ENCODE measurements around the gene SVOP.
A peak's percentile ranks its signal among the peaks of the same experiment; 100 is the strongest.

Gene SVOP

DNA sequence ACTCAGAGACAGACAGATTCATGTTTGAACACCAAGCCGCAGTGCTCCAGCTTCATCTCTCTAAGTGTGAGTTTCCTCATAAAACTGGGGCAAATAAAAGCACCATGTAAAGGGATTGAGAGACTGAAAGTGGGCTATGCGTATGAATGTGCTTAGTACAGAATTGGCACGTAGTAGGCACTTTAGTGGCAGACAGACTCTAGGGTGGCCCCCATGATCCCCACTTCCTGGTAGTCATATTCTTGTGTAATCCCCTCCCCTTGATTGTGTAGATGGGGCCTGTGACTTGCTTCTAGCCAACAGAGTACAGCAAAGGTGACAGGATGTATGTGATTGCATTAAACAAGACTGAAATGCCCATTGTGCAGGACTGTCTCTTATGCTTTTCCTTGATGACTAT is 98.0 kb downstream of the SVOP start:
- DNase-seq: no peak

DNA sequence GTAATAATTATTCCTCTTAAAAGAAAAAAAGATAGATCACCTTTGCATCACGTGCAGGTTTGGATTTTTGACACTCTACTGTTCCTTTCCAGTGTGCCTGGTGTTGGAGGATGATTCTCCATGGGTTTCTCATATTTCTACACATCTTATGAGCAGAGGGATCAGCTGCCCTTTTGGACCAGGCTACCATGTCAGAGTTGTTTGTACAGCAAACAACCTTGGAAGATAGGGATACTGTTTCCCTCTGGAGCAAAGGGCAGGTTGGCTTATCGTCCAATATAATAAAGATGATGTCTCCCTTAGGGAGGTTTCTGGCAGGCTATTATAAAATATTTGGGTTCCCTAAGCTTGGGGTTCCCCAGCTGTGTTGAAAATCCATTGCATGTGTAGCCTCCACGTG is 98.9 kb downstream of the SVOP start:
- no peak for DNase-seq

DNA sequence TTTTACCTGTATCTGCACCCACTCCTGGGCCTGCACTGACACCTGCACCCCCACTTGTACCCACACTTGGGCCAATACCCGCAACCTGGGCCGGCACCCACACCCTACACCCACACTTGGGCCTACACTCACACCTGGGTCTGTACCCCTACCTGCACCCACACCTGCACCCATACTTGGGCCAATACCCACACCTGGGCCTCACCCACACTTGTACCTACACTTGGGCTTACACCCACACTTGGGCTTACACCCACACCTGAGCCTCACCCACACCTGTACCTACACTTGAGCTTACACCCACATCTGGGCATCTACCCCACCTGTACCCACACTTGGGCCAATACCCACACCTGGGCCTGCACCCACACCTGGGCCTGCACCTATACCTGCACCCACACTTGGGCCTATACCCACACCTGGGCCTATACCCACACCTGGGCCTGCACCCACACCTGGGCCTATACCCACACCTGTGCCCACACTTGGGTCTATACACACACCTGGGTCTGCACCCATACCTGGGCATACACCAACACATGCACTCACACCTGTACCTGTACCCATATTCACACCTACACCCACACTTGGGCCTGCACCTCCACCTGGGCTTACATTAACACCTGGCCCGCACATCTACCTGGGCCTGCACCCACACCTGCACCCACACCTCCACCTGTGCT is 101.8 kb downstream of the SVOP start:
- DNase-seq: no peak

DNA sequence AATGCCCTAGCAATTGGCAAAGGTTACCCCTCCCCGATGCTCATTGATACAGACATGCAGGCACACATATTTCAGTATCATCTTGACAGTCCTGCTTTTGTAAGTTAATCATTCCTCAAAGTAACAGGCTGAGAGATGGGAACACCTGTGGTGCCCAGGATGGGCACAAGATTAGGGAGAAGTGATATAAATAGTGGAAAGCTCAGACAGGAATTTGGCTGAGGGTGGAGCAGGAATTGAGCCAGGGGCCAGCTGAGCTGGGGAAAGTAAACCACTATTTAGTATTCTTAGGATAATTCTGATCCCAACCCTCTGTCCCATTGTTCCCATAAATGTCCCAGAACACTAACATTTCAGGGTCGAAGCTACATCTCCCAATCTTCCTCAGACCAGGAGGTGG is 102.7 kb downstream of the SVOP start:
- DNase-seq: no peak

DNA sequence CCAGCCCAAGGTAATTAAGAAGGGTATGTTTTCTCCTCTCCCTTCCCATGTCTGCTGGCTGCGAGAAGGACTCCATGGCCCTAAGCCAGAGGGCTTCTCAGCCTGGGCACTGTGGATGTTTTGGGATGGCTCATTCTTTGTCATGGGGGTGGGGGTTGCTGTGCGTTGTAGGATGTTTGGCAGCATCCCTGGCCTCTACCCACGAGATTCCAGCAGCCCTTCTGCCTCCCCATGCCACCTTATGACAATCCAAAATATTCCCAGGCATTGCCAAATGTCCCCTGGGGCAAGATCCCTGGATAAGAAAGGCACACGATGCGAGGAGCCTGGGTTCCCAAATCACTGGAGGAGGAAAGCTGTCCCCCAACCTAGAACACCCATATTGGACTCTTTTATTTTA is 104.5 kb downstream of the SVOP start:
- no peak for DNase-seq

DNA sequence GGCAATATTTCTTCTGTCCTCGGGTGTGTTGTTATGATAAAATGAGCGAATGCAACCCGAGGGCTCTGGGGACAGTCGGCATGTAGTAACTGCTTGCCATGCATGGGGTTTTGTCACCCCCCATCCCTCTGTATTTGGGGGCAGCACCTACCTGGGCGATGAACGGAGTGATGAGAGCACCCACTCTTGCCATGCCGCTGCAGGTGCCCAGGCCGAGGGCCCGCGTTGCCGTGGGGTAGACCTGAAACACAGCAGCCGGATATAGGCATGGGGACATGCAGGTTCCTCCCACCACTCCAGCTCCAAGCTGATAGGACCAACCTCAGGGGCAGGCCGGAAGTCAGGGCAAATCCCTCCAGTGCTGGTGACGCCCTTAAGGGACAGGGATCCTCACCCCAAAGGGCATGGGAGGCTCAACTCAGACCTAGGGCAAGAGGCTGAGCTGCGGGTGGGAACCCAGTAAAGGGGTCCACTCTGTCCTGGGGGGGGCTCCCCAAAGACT is 105.2 kb downstream of the SVOP start:
- DNase-seq: no peak

DNA sequence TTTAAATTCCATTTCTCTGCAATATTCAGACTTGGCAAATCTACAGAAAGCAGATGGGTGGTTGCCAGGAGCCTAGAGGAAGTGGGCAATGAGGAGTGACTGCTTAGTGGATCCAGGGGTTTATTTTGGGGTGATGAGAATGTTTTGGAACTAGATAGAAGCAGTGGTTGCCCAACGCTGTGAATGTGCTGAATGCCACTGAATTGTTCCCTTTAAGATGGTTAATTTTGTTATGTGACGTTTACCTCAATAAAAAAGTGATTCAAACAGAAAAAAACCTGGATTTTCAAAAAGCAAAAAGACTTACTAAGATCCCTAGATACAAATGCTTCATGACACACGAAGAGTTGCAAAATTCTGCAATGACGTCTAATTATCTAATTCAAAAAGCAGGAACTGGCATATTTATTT is 106.7 kb downstream of the SVOP start:
- DNase-seq: no peak

DNA sequence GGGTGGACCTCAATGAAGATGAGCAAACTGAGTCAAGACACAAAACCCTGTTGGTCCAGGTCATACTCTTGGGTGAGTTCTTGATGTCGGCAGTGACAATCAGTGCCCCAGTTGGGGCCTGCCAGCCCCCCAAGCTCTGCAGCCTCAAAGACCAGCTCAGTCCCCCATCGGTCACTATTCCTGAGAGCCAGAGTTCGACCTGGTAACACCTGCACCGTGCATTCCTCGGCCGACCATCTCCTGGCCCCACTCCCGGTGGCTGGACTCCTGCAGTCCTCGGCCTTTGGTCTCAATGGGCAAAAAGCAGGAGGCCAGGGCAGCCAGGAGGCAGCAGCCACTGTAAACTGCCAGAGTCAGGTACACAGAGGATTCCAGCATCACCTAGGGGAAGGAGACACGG is 108.5 kb downstream of the SVOP start:
- DNase-seq: no peak

DNA sequence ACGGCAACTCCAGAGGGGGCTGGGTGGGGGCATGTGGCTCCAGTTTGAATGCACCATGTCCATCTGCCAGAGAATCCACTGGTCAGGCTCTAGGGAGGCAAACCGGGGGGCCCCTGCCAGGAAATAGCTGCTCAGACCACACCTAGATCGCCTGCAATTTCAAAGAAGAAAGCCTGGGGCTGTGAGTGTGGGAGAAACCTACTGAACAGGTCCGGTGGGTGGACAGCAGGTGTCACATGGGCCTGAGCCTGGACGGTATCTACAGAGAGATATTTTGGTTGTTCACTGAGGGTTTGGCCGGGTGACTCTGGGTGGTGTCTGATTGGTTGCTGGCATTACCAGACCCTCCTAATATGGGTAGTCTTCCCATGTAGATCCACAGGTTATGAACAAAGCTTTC is 109.0 kb downstream of the SVOP start:
- DNase-seq: no peak

DNA sequence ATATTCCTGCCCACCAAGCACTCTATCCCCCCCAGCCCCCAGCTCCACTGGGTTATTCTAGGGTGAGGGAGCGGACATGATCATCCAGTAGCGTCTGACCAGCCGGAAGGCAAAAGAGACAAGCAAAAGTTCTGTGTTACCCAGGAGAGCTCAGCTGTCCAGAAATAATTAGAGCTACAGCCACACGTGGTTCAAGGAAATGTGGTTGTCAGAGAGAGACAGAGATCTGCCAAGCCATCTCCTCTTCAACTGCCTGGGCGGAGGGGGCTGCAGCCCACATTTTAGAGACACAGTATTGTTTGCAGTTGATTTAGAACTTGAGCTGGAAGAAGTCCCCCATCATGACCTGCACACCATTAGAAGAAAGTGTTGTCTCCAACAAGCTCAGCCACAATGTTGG is 110.5 kb downstream of the SVOP start:
- DNase-seq: no peak

DNA sequence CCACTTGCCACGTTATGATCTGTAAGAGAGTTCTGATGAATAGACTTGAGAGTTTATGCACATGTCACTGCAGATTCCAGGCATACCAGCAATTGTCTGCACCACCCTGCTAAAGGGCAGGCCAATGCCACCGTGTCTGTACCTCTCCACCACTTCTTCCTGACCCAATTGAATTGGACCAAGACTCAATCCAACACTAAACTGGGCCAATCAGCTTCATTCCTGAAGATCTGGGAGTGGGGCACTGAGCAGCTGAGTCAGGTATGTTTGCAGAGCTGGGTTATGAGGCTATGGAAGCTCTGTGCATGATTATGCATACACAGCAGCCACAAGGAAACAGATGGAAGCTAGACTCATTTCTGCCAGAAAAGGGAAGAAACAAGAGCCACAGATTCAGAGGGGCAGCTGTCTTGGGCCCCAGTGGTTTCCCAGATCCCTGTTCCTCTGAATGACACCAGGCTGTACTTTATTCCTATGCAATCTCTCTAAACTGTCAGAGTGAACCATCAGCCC is 113.0 kb downstream of the SVOP start:
- DNase-seq: no peak

DNA sequence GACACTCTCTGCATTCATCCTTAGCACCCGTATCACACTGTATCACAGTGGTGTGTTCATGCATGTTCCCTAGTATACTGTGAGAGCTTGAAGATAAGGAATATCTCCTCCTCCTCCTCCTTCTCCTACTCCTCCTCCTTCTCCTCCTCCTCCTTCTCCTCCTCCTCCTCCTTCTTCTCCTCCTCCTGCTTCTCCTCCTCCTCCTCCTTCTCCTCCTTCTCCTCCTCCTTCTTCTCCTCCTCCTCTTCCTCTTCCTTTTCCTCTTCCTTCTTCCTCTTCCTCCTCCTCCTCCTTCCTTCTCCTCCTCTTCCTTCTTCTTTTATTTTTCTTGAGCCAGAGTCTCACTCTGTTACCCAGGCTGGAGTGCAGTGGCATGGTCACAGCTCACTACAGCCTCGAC is 113.9 kb downstream of the SVOP start:
- DNase-seq: no peak

DNA sequence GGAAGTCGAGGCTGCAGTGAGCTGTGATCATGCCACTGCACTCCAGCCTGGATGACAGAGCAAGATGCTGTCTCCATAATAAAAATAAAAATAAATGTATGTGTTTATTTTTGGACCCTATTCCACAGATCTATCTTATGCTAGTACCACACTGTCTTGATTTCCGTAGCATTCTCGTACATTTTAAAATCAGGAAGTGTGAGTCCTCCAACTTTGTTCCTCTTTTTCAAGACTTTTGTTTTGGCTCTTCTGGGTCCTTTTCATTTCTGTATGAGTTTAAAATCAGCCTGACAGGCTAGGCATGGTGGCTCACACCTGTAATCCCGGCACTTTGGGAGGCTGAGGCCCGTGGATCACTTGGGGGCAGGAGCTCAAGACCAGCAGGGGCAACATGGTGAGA is 115.1 kb downstream of the SVOP start:
- no peak for DNase-seq

DNA sequence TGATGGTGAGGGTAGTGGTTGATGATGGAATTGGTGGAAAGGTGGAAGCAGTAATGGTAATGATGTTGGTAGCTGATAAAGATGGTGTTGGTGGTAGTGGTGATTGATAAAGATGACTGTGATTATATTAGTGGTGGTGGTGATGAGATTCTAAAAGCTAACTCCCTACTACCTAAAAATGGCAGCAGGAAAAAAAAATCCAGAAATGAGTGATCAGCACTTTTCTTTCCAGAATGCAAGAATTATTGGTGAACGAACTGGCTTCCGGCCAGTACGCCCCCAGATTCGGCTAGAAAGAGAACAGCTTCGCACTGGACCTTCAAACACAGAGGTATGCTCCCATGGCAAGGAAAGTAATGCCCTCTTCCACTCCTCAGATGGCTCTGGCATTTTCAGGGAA is 121.7 kb downstream of the SVOP start:
- DNase-seq: no peak

DNA sequence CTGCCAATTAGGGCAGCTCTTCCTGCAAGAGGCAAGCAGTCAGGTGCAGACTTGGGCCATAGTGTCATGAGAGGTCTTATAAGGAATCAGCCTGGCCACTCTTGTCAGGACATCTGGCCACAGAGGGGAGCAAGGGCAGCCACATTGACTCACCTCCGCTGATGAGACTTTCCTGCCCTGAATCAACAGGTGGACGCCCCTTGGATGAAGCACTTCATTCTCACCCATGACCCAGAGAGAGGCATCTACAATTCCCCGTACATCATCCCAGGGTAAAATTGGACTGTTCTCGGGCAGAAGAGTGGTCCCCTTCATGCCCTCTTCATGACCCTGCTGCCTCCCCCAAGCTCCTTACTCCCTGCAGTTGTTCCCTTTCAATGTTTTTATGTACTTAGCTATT is 124.1 kb downstream of the SVOP start:
- DNase-seq: no peak

DNA sequence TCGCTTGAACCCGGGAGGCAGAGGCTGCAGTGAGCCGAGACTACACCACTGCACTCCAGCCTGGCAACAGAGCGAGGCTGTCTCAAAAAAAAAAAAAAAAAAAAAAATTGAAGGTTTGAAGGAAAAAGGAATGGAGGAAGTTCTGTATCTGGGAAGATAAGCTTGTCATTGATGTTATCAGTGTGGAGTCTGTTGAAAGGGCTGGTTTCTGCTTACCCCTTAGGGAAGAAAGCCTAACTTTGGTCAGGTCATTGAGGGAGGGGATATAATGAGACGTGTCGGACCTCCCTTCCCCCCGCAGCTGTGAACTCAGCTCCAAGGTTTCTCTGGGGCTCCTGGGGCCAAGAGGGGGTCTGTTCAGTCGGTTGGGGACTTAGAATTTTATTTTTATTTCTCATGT is 124.5 kb downstream of the SVOP start:
- no peak for DNase-seq

DNA sequence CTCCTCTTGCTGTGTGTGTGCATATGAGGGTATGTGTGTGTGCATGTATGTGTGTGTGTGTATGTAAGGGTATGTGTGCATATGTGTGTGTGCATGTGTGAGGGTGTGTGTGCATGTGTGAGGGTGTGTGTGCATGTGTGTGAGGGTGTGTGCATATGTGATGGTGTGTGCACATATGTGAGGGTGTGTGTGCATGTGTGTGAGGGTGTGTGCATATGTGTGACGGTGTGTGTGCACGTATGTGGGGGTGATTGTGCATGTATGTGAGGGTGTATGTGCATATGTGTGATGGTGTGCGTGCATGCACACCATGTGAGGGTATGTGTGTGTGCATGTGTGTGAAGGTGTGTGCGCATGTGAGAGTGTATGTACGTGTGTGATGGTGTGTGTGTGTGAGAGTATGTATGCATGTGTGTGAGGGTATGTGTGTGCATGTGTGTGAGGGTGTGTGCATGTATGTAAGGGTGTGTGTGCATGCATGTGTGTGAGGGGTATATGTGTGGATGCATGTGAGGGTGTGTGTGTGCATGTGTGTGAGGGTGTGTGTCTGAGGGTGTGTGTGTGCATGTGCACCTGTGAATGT is 125.6 kb downstream of the SVOP start:
- DNase-seq: no peak

DNA sequence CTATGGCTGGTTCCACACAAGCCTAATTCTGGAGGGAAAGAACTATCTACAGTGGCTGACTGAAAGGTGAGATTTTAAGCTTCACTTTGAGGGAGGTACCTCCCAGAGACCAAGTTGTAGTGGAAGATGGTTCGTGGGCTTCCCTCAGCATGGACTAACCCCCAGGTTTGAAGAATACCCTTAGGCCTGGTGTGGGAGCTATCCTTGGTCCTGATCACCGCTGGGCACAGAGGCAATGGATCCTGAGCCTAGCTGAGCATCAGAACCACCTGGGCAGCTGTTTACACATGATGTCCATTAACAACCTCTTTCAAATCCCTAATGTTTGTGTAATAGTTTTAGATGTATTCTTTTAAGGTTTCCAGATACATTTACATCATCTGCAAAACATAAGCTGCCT is 130.7 kb downstream of the SVOP start:
- no peak for DNase-seq

DNA sequence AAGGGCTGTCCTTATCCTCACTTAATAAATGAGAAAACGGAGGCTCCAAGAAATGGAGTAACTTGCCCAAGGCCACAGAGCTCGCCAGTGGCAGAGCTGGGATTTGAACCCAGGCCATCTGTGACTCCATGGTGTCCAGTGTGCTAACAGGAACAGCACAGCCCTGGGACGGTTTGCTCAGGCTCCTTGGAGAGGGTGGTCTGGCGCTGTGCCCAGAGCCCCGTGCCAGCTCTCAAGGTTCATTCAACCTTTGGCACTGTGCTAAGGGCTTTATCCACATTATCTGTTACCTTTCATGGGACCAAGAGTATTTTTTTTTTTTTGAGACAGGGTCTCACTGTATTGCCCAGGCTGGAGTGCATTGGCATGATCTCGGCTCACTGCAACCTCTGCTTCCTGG is 132.8 kb downstream of the SVOP start:
- DNase-seq: no peak

DNA sequence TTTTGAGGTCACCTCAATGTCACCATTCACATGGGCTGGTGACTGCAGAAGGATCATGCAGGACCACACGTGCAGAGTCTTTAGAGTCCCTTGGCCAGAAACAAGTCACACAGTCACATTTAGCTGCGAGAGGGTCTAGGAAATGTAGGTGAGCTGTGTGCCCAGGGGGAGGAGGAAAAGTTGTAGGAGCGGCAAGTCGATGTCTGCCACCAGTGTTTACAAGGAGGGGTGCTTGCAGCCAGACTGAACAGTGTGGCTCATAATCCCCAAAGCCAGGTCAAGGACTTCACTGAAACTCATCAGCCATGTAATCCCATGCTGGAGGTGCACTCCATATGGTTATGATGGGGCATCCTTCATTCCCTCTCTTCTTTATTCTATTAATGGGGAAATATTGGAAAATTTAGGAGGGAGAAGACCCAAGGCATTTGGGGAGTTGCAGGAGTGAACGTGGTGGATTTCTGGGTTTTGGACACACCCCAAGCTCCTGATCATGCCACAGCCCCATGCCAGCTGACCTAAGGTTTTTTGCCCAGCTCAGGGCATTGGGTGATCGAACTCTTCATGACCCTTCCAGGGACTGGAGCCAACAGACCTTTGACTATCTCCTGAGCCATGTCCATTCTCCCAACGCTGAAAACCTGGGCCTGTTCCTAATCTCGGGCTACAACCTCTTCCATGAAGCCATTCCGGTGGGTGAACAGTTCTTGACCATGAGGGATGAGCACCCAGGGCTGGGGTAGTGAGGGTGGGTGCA is 133.8 kb downstream of the SVOP start:
- no peak for DNase-seq

DNA sequence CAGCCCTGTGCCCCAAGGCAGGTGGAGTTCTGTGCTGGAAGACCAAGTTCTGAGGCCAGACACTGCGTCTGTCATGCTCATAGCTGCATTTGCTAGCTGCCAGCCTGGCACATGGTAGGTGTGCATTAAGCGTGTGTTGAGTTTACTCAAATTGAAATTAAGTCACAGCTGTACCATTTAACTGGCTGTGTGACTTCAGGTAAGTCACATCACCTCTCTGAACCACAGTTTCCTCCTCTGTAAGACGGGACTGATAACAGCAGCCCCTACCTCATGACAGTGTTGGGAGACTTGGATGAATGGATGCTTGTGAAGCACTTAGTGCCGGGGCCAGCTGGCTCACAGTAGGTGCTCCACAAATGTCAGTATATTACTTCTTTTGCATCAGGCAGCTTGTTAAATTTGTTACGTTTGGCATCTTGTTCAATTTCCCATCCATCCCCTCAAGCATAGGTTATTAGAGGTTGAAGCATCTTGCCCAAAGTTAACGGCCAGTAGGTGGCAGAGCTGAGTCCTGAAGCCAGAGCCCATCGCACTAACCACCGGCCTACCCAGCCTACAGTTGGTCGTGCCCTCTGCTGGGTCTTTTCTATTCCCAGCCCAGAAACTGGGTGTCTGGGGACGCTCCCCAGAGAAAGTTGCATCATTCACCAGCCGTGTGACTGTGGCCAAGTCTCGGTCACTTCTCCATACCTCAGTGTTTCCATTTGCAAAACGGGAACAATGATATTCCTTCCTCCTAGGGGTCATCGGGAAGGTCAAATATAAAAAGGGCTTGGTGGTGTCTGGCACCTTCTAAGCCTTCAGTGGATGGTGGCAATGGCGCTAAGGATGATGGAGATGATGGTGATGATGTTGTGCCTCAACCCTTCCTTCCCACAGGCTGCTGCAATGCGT is 136.5 kb downstream of the SVOP start:
- peak; percentile 26 for DNase-seq

DNA sequence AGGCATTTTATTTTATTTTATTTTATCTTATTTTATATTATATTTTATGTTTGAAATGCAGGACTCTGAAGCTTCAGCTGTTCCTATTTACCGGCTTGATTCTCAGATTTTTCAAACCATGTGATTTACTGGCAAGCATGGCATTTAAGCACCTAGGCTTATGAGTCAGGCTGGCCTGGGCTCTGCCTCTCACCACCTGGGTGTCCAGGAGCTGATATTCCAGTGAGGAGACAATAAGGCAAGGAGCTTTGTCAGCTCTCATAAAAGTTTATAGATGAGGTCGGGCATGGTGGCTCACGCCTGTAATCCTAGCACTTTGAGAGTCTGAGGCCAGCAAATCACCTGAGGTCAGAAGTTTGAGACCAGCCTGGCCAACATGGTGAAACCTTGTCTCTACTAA is 138.9 kb downstream of the SVOP start:
- no peak for DNase-seq

DNA sequence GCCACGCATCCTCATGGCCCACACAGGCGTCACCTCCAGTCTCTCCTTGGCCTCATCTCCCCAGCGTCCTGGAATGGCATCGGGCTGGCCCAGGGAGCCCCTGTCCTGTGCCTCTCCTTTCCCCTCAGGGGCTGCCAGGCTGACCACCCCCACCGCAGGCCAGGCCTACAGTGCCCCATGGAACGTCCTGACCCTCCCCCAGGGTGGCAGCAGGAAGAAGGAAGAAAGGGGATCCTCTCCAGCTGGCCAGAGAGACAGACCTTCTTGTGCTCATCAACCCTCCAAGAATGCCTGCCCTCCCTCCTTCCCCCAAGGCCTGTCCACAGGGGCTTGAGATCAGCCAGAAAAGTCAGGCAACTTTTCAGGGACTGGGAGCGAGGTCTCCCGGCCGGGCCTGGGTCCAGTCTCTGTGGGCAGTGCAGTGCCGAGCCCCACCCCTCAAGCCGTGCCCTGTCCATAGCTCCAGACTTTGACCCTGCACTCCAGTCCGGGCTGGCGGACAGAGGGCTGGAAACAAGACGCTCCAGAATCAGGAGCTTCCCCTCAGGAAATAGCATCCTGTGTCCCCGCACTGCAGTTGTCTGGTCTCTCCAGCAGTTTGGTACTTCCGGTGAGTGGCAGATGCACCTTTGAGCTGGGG is 141.1 kb downstream of the SVOP start, which contains the start of gene DAO:
TSS of gene DAO (plus strand) at position 478 of the 640 bp plus-strand sequence. CDS start 4,915 bp downstream, outside the sequence.
- no peak for DNase-seq
